ENCODE data around the gene SPPL2B.

SPPL2B gene

DNA sequence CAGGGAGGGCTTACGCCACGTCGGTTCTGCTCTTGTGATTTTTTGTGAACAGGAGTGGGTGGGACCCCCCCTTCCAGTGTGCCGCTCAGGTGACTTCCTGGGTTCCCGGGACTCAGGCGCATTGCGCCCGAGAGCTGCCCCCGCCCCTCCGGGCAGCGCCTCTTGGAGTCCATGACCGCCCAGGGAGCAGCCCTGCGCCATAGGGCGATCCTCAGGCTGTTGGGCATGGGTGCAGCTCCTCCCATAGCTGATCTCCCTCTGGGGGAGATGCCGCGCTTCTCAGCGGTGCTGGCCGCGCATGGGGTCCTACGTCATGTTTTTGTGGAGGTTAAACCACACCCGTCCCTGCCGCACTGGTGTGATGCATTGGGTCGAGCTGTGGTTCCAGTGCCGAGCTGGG is 23.6 kb downstream of the SPPL2B start:
- DNase-seq (no peak), ATAC-seq (replicated peaks) (no peak)
- H3K4me3 Mint-ChIP-seq = no peak overlapping the region
- H3K36me3 Mint-ChIP-seq (ENCODE audit: insufficient read depth) = no peaks in the 10 kb centered on the region
- H3K9me3 Mint-ChIP-seq = no peaks in the 10 kb centered on the region
- no peaks in the 10 kb centered on the region for H3K27me3 Mint-ChIP-seq
- no peak overlapping the region for H3K27ac Mint-ChIP-seq
- H3K4me1 Mint-ChIP-seq (ENCODE audit: low read depth in 2 of 2) = no peaks in the 10 kb centered on the region

- no peaks in the 10 kb centered on the region for H3K4me1 Mint-ChIP-seq (ENCODE audit: low read depth in 2 of 2)
- H3K27ac Mint-ChIP-seq = peak overlapping the region in 1 of 2 donors; percentile 67
- no peaks in the 10 kb centered on the region for H3K27me3 Mint-ChIP-seq
- DNase-seq (no peak), ATAC-seq (replicated peaks) (no peak)
- no peak overlapping the region for H3K4me3 Mint-ChIP-seq
- H3K9me3 Mint-ChIP-seq = no peaks in the 10 kb centered on the region
- H3K36me3 Mint-ChIP-seq (ENCODE audit: insufficient read depth) = no peaks in the 10 kb centered on the region
Measured at GRCh38 chr19:2353159-2353886, 24.8 kb downstream of the SPPL2B start.

DNA sequence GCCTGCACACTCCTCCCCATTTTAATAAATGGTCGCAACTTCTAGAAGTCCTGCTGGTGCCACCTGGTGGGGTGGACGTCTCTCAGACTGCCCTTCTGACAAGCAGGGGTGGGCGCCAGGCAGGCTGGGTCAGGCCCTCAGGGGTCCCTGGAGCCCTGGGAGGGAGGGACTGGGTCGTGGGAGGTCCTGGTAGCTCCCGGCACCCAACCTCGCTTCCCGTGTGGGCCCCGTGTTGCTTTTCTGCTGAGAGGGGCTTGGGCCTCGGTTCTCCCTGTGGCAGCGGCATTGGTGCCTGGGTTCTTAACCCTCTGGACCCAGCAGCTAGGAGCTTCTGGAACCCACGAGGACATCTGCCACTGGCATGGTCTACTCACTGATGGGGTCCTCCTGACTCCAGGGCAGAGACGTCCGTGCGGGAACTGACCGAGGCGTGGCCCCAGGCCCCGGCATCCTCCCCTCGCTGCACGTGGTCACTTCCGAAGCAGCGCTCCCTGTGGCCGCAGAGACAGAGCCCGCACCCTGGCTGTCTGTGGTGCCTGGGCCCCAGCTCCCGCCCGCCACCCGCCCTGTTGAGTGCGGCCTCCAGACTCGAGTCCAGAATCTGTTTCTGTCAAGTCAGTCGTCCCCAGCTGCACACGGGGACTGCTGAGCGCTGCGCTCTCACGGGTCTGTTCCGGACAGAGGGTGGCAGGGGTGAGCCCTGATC is 25.6 kb downstream of the SPPL2B start:
- Mint-ChIP-seq H3K9me3 (no peaks in the 10 kb centered on the region), H3K4me3 (no peak overlapping the region), H3K36me3 (ENCODE audit: insufficient read depth) (no peaks in the 10 kb centered on the region), H3K27ac (no peak overlapping the region), H3K27me3 (no peaks in the 10 kb centered on the region), H3K4me1 (ENCODE audit: low read depth in 2 of 2) (no peaks in the 10 kb centered on the region)
- ATAC-seq (replicated peaks) = no peak
- DNase-seq = no peak

GRCh38 chr19:2354670-2355069 is 26.2 kb downstream of the SPPL2B start:
- H3K27ac Mint-ChIP-seq = no peak overlapping the region
- no peaks in the 10 kb centered on the region for H3K36me3 Mint-ChIP-seq (ENCODE audit: insufficient read depth)
- ATAC-seq (replicated peaks) (no peak), DNase-seq (no peak)
- no peaks in the 10 kb centered on the region for H3K9me3 Mint-ChIP-seq
- no peaks in the 10 kb centered on the region for H3K27me3 Mint-ChIP-seq
- no peaks in the 10 kb centered on the region for H3K4me1 Mint-ChIP-seq (ENCODE audit: low read depth in 2 of 2)
- no peak overlapping the region for H3K4me3 Mint-ChIP-seq

DNA sequence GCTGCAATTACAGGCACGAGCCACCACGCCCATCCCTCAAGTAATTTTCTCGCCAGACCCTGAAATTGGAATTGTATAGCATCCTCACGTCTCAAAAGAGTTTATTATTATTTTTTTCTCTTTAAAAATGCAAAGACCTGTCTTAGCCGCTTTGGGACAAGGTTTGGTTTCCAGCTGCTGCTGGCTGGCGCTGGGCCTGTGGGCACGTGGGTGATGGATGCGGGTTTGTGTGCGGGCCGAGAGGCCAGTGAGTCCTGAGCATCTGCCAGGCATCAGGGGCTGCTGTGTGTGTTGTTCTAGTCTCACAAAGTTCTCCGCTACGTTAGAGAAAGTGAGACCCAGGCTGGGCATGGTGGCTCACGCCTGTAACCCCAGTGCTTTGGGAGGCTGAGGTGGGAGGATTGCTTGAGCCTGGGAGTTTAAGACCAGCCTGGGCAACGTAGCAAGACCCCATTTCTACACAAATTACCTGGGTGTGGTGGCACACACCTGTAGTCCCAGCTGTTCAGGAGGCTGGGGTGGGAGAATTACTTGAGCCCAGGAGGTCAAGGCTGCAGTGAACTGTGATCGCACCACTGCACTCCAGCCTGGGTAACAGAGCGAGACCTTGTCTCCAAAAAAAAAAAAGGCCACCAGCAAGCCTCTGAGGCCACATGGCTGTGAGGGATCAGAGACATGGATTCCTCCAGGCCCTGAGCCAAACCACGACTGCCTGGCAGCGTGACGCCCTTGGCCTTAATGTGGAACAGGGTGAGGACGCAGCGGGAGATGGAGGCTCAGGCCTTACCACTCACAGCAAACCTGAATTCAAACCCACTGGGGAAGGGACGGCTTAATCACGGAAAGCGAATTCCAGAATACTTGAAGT is 26.9 kb downstream of the SPPL2B start:
- DNase-seq = no peak
- Mint-ChIP-seq H3K27ac (no peak overlapping the region), H3K4me3 (no peak overlapping the region)

DNA sequence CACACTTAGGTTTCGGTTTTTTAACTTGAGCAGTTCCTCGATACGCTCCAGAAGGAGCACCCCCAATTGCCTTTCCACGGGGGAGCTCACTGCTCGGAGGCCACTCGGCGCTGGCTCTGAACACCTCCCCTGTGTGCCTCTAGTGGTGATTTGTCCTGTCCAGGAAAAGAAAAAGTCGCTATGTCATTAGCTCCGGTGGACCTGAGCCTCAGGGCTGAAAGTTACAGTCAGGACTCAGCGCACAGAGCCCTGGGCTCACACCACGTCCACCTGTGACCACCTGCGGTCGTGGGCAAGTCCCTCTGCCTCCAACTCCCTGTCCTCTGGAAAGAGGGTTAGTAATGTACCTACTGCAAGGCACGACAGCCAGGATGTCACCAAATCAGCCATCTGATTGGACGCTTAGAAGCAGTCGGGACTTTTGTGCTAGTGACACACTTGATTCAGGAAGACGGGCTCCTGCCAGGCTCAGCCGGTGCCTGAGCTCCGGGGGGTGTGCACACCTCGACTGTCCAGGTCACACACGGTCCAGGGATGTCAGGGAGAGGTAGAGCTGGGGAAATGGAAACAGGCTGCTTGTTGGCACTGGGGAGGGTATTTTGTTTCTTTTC is 27.7 kb downstream of the SPPL2B start:
- Mint-ChIP-seq H3K27me3 (peaks cover 7% of the 10 kb centered on the region in 2 donors), H3K36me3 (ENCODE audit: insufficient read depth) (no peaks in the 10 kb centered on the region), H3K27ac (no peak overlapping the region), H3K9me3 (no peaks in the 10 kb centered on the region), H3K4me3 (no peak overlapping the region), H3K4me1 (ENCODE audit: low read depth in 2 of 2) (no peaks in the 10 kb centered on the region)
- ATAC-seq (replicated peaks) = no peak
- no peak for DNase-seq

More for the DNA sequence above, 26.9 kb downstream of the SPPL2B start:
- peaks cover 2 to 3% of the 10 kb centered on the region in 2 donors for H3K27me3 Mint-ChIP-seq
- no peaks in the 10 kb centered on the region for H3K9me3 Mint-ChIP-seq
- no peak for ATAC-seq (replicated peaks)
- H3K4me1 Mint-ChIP-seq (ENCODE audit: low read depth in 2 of 2) = no peaks in the 10 kb centered on the region
- no peaks in the 10 kb centered on the region for H3K36me3 Mint-ChIP-seq (ENCODE audit: insufficient read depth)

- no peaks in the 10 kb centered on the region for H3K36me3 Mint-ChIP-seq (ENCODE audit: insufficient read depth)
- DNase-seq (no peak), ATAC-seq (replicated peaks) (no peak)
- H3K4me3 Mint-ChIP-seq = no peak overlapping the region
- peaks cover 7% of the 10 kb centered on the region in 2 donors for H3K27me3 Mint-ChIP-seq
- H3K4me1 Mint-ChIP-seq (ENCODE audit: low read depth in 2 of 2) = no peaks in the 10 kb centered on the region
- no peak overlapping the region for H3K27ac Mint-ChIP-seq
- no peaks in the 10 kb centered on the region for H3K9me3 Mint-ChIP-seq
Measured at GRCh38 chr19:2357279-2358206, 29.1 kb downstream of the SPPL2B start.

DNA sequence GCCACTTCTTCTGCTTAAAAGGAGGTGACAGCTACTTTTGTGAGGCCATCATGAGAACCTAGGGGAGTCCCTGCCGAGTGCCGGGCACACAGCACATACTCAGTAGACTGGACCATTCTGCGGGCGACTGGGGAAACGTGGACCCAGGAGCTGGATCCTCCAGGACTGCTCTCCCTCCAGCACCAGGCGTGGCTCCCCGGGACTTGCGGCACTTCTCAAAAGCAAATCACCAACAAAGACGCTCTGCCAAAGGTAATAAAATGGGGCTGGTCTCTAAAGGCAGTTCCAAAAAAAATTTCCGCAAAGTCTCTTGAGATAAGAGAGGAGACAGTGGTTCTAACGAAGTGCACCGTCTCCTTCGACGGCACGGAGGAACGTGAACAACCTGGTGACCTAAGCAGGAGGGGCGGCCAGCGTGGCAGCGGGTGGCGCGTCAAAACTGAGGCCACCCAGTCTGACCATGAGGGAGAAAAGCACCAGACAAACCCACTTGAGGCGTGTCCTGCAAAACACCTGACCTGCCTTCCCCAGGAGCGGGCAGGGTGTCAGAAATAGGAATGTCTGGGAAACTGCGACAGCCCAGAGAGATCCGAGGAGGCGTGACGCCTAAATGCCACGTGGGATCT is 30.2 kb downstream of the SPPL2B start:
- DNase-seq (no peak), ATAC-seq (replicated peaks) (no peak)
- no peaks in the 10 kb centered on the region for H3K9me3 Mint-ChIP-seq
- H3K27me3 Mint-ChIP-seq = peaks cover 7% of the 10 kb centered on the region in 2 donors
- no peaks in the 10 kb centered on the region for H3K4me1 Mint-ChIP-seq (ENCODE audit: low read depth in 2 of 2)
- no peaks in the 10 kb centered on the region for H3K36me3 Mint-ChIP-seq (ENCODE audit: insufficient read depth)
- H3K27ac Mint-ChIP-seq = no peak overlapping the region
- H3K4me3 Mint-ChIP-seq = no peak overlapping the region

DNA sequence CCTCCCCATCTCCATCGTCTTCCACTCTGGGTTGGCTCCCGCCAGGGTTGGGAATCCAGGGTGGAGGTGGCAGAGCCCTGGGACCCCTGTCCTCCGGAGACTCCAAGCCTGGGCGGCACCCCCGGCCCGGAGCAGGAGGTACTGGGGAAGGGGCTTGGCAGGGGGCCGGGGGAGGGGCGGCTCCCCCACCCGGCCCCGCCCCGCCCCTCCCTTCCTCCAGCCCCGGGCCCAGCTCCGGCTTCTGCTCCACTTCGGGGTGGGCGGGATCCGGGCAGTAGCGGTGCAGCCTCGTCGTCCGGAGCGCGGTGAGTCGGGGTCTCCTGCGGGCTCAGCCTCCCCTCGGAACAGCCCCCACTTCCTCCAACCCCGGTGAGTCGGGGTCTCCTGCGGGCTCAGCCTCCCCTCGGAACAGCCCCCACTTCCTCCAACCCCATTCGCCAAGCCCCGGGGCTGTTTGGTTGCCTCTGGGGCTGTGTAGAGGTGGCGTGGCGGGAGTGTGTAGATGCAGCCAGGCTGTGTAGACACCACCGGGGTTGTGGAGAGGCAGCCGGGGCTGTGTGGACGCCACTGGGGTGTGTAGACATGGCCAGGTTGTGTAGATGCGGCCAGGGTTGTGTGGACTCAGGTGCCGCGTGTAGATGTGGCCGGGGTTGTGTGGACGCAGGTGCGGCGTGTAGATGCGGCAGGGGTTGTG is 31.7 kb downstream of the SPPL2B start, which contains the start of gene TMPRSS9:
TSS of gene TMPRSS9 (plus strand) at position 274 of the 694 bp plus-strand sequence. CDS start 29,521 bp downstream, outside the sequence.
- Mint-ChIP-seq H3K4me3 (no peak within 1 kb of the TSS), H3K9me3 (no peaks in the 10 kb centered on the region), H3K4me1 (ENCODE audit: low read depth in 2 of 2) (no peaks in the 10 kb centered on the region), H3K27me3 (peaks cover 7 to 10% of the 10 kb centered on the region in 2 donors), H3K36me3 (ENCODE audit: insufficient read depth) (no peaks in the 10 kb centered on the region), H3K27ac (no peak within 1 kb of the TSS)
- ATAC-seq (replicated peaks) (no peak), DNase-seq (no peak)

- Mint-ChIP-seq H3K4me3 (no peak overlapping the region), H3K9me3 (no peaks in the 10 kb centered on the region), H3K4me1 (ENCODE audit: low read depth in 2 of 2) (no peaks in the 10 kb centered on the region), H3K36me3 (ENCODE audit: insufficient read depth) (no peaks in the 10 kb centered on the region), H3K27me3 (peaks cover 7 to 14% of the 10 kb centered on the region in 2 donors), H3K27ac (no peak overlapping the region)
- ATAC-seq (replicated peaks) (no peak), DNase-seq (no peak)
Measured at GRCh38 chr19:2360833-2361232, 32.3 kb downstream of the SPPL2B start.

- peaks cover 7 to 14% of the 10 kb centered on the region in 2 donors for H3K27me3 Mint-ChIP-seq
- no peaks in the 10 kb centered on the region for H3K4me1 Mint-ChIP-seq (ENCODE audit: low read depth in 2 of 2)
- H3K9me3 Mint-ChIP-seq = no peaks in the 10 kb centered on the region
- ATAC-seq (replicated peaks) = no peak
- H3K27ac Mint-ChIP-seq = no peak overlapping the region
- DNase-seq = no peak
- H3K4me3 Mint-ChIP-seq = no peak overlapping the region
- no peaks in the 10 kb centered on the region for H3K36me3 Mint-ChIP-seq (ENCODE audit: insufficient read depth)
Measured at GRCh38 chr19:2361246-2362045, 33.0 kb downstream of the SPPL2B start.

Data from effector memory CD8-positive, alpha-beta T cell (primary cell).